ENCODE data around the gene TBK1. TPM values are rescaled to one million over a fixed set of nuclear protein-coding genes. Genes with fewer than 3 reads are reported as not detected.

The TBK1 gene
- polyA plus RNA-seq, 1 donor from 2014 or later, result 19.7 TPM

GRCh38 chr12:64551676-64552075 is 99.8 kb downstream of the TBK1 start:
- Histone ChIP-seq H3F3A (ENCODE audit: insufficient read depth, low read length, poor library complexity, severe bottlenecking) (no peaks in the 10 kb centered on the region), H3K27me3 (ENCODE audit: insufficient read depth, low read depth, low read length) (no peaks in the 10 kb centered on the region), H3K4me3 (ENCODE audit: low read length) (no peak overlapping the region), H3K9me2 (ENCODE audit: insufficient read depth, low read length) (no peaks in the 10 kb centered on the region), H3K36me3 (ENCODE audit: insufficient read depth, low read length) (no peaks in the 10 kb centered on the region), H4K20me1 (ENCODE audit: insufficient read depth) (no peaks in the 10 kb centered on the region), H3K27ac (ENCODE audit: low read length) (no peak overlapping the region), H2AFZ (ENCODE audit: low read depth, low read length) (no peak overlapping the region), H3K79me2 (replicated peaks; ENCODE audit: insufficient read depth, low read length) (no peaks in the 10 kb centered on the region), H3K9ac (ENCODE audit: low read length) (no peak overlapping the region), H3K4me2 (ENCODE audit: low read length) (no peak overlapping the region), H3K9me3 (ENCODE audit: low read length) (no peaks in the 10 kb centered on the region)
- TF ChIP-seq REST (IDR thresholded peaks at IDR 0.05; ENCODE audit: borderline replicate concordance) (no peak), EP300 (conservative IDR thresholded peaks at IDR 0.05; ENCODE audit: poor library complexity, severe bottlenecking) (no peak)

Other genes with a start within 250 kb of the TBK1 start
- 0.50 and 0.83 TPM in 2 replicates for gene KICS2, start 229.8 kb upstream of the TBK1 start, polyA plus RNA-seq
- gene C12orf56, start 61.4 kb upstream of the TBK1 start, polyA plus RNA-seq, result 0.06 TPM in 1 of 2 replicates, not detected in the other
- 46.7 and 50.8 TPM in 2 replicates for gene XPOT, start 47.7 kb upstream of the TBK1 start, polyA plus RNA-seq
- 0.06 and 0.64 TPM in 2 replicates for gene RASSF3, start 158.4 kb downstream of the TBK1 start, polyA plus RNA-seq